Suppressor macrophage treated with lipopolysaccharide for 1 hour (primary cell): Measurements from ENCODE around the gene RGS9.
"Not testable (repeated sequence)": the region's sequence is repeated elsewhere in the genome, so short reads cannot be mapped to it uniquely, and the experiment has no call there.

Source experiments
- DNase-seq, 3 donors: peaks; one replicate each; pipeline ENCODE4 v3.0.0-alpha.2; 2020 to 2022

The RGS9 gene

GRCh38 chr17:65184235-65184959, 47.2 kb downstream of the RGS9 start:
- DNase-seq, result no peak

DNA sequence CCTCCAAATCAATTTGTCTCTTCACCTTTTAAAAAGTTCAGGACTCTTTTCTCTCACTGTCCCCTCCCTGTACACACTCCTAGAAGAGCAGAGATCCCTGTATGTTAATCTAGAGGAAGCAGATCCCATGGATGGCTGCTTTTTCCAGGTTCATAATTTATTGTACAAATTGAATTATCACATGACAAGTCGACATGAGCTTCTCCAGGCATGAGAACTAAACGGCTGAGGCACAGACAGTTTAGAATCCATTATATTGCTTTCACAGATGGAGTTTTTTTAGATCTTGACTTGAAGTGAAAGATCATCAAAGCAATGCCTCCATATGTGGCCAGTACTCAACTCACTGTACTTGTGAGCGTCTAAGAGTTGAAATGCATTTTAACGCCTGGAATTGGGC, 47.9 kb downstream of the RGS9 start:
- DNase-seq, result no peak

DNA sequence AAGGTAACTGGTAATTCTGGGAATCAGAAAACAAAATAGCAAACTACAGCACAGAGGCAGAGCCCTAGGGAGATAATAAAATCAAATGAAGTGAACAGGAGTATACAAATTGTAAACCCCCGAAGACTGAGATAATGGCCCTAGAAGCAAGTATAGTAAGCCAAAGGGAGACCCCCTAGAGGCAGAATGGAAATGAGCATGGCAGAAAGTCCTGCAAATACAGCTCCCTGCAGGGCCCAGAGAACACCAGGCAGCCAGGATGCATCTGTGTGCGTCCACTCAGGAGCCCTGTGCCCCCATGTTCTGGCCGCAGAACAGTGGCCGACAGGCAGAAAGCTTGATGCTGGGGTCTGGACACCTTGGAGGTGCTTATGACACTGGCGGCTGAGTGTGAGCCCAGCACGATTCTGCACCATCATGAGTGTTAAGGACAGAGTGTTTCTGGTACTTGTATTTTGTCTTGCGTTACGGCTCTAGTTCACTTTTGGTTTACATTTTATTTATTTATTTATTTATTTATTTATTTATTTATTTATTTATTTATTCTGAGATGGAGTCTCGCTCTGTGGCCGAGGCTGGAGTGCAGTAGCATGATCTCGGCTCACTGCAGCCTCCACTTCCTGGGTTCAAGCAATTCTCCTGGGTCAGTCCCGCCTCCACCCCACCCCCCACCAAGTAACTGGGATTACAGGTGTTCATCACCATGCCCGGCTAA, 48.7 kb downstream of the RGS9 start:
- no peak for DNase-seq

GRCh38 chr17:65190467-65191097, 53.4 kb downstream of the RGS9 start:
- DNase-seq, result peak in 1 of 3 donors; percentile 27

DNA sequence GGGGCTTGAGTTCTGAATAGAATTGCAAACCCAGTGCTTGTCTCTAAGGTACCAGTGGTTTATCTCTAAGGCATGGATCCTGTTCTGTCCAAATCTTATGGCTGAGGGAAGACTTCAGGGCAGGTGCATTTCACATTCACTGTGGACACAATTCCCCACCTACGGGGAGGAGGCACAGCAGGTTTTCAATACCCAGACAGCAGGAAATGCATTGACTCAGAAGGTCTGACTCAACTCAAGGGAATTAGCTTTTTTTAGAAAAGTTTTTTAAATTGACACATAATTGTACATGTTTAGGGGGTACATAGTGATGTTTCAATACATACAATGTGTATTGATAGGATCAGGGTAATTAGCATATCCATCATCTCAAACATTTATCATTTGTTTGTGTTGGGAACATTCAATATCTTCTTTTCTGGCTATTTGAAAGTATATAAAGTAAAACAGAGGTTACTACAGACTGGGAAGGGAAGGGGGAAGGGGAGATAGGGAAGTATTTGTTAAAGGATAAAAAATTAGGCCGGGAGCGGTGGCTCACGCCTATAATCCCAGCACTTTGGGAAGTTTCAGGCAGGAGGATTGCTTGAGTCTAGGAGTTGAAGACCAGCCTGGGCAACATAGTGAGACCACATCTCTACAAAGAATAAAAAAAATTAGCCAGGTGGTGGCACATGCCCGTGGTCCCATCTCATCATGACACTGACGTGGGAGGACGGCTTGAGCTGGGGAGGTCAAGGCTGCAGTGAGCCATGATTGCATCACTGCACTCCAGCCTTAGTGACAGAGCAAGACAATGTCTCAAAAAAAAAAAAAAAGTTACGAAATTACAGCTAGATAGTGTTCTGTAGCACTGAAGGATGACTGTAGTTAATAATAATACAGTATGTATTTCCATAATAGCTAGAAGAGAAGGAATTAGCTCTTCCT, 54.9 kb downstream of the RGS9 start:
- peak; percentile 59 to 83 (median 67) for DNase-seq

GRCh38 chr17:65193305-65193704, 56.1 kb downstream of the RGS9 start:
- DNase-seq, result peak; percentile 83 to 97 (median 91)

GRCh38 chr17:65193716-65194293, 56.6 kb downstream of the RGS9 start:
- peak; percentile 30 to 62 (median 44) for DNase-seq

- no peak for DNase-seq
Observed at GRCh38 chr17:65194670-65195334, 57.6 kb downstream of the RGS9 start.

GRCh38 chr17:65195716-65196115, 58.5 kb downstream of the RGS9 start:
- DNase-seq, result no peak

DNA sequence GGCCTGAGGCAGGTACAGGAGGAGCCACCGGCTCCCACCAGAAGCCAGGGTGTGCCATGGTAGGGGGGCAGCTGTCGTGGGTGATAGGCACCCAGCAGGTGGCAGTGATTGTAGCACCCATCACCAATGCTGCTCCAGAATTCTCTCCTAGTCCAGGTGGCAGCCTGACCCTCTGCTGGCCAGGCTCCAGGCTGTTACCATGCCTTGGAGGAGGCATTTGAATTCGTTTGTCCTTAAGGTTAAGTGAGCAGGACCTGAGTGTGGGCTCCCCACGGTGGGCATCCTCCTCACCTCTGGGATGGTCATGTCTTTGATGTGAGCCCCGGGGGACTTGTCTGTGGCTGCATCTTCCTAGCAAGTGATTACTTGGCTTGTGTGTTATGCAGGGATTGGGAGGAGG, 59.4 kb downstream of the RGS9 start:
- DNase-seq, result no peak

DNA sequence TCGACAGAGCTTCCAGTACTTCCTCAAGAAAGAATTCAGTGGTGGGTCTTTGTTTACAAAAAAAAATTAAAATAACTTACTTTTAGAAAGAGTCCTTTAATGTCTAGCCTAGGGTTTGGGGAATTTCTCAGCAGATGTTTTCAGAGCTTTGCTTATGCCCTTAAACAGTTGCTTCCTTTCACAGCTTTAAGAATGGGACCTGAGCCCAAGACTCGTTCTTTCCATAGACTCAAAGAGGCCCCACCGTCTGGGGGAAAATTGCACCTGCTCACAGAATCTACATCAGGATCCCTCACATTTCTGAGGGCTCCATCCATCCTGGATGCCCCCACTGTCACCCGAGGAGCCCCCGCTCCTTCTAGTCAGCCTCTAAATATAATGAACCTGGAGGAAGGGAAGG, 60.0 kb downstream of the RGS9 start:
- DNase-seq, result no peak

- DNase-seq, result peak; percentile 55 to 83 (median 78)
Observed at GRCh38 chr17:65198653-65199382, 61.6 kb downstream of the RGS9 start.

GRCh38 chr17:65201331-65201730, 64.2 kb downstream of the RGS9 start:
- DNase-seq, result no peak

DNA sequence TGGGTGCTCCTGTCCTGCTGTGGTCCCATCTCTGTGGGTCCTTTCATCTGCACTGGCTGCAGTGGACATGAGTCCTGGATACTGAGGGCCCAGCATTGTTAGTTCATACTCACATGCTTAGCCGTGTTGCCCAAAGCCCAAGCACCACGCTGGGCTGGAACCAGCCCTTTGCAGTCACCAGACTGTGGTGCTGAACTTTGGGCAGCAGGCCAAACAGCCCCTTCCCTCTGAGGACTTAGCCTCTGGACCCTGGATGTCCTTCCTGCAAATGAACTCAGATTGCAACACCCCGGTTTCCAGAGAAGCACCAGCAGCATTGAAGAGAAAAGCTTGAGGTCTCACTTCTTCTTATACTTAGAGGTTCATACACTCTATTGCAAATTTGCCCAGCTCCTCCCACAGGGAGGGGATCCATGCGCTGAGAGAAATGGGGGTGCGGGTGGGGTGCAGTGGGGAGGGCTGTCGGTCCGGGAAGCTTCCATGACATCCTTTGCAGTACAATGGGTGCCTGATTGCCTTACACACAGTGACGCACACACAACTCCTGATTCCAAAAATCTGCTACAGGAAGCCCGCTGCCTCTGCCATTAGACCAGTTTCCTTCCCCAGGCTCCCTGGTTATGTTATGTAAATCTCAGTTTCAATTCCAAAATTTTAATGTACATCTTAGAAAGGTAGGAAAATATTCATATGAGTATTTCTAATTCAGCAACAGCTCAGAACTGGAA, 65.8 kb downstream of the RGS9 start:
- DNase-seq, result peak; percentile 32 to 37 (median 33)

- no peak for DNase-seq
Observed at GRCh38 chr17:65204001-65204400, 66.8 kb downstream of the RGS9 start.

GRCh38 chr17:65205655-65206054, 68.5 kb downstream of the RGS9 start:
- no peak for DNase-seq

DNA sequence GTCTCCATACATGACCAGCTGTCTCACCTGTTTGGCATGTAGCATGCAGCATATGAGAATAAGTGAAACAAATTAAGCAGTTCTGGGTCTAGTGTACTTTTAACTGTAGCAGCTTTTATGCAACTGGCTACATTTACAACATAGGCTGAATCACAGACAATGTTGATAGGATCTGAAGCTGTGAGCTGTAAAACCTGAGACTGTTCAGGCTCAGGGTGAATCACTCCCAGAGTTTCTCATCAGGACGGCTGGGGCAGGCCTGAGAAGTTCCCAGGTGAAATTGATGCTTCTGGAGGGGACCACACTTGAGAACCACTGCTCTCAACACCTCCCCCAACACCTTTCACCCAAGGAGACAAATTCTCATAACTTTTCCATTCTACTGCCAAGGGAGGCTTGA, 70.3 kb downstream of the RGS9 start:
- not testable (repeated sequence) for DNase-seq

DNA sequence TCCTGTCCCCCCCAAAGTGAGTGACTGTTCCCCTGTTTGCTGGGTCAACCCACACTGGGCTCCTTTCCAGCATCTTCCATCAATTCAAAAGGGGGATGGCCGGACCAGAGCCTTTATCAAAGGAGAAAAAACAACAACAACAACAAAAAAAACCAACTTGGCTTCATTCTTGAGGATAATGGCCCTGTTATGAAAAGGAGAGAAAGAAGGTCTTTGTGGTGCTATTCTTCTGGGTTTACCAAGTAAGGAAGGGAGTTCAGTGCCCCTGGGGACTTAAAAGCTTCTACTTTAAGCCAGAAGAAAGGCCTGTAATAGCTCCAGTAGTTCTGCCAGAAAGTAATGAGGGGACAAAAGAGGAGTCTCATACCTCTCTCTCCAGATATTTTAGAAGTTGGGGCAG, 71.5 kb downstream of the RGS9 start:
- DNase-seq, result no peak

DNA sequence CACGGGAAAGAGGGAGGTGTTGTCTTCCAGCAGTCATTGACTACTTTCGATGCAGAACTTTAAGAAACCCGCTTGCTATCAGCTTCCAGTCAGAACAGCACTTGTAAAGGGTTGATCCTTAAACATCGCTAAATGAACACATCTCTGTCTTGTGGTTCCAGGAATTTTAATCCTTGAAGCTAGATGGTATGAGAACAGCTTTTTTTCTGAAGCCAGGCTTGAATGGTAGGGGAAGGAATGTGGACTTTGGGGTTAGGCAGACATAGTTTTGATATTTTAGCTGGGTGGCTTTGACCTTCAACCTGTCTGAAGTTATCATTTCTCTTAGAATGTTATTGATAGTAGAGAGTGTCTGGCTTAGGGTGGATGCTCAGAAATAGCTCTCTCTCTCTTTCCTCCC, 81.1 kb downstream of the RGS9 start:
- no peak for DNase-seq

DNA sequence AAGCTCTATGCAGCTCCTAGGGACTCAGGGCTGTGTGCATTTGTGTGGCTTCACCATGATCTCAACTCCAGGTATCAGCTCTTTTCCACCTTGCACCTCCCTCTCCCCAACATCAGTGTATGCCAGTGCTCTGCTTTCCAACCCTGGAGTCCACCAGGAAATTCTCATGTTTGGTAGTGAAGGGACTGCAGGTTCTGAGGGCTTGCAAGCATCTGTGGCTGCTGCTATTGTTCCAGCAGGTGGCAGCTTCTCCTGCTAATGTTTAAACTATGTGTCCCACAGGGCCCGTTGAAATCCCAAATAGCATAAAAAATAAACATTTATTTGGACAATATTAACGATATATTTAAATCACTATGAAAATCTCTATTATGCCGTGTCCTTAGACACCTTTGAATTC, 82.0 kb downstream of the RGS9 start:
- no peak for DNase-seq

DNA sequence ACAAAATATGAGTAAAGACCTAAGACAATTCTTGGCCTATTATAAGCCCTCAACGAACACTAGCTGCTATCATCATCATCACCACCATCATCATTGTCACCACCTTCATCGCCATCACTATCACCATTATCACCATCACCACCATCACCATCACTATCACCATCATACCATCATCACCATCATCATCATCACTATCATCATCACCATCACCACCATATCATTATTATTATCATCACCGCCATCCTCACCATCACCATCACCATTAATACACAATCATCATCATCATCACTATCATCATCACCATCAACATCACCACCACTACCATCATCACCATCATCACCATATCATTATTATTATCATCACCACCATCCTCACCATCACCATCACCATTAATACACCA, 82.5 kb downstream of the RGS9 start:
- DNase-seq, result no peak
